ENCODE data around the gene THUMPD3.

Gene THUMPD3

DNA sequence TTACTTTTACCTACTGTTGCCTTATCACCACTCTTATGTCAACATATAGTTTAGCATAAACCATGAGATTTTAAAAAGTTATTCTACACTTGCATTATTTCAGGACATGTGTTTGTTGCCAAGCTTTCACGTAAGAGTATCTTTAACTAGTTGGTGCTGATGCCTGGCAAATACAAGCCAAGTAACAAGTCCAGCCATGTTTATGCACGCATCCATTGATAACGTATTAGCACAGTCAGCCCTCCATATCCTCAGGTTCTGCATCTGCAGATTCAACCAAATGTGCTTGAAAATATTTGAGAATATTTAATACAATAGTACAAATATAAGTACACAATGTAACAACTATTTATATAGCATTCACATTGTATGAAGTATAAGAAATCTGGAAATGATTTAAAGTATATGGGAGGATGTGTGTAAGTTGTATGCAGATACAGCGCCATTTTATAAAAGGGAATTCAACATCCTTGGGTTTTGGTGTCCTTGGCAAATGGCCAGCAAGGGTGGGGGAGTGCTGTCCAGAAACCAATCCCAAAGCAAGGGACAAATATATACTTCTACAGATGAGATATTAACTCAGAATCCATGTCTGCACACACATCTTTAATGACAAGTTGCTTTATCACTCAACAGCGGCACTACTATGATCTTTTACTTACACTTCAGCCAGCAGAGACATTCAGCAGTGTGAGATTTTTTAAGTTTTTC, 25.9 kb downstream of the THUMPD3 start:
- POLR2A ChIA-PET, result interaction anchor here (0.7 kb wide), 1 partner anchor 307 kb away, joined by 4 read pairs; no protein-coding TSS in a partner anchor
- no peak for DNase-seq (ENCODE audit: low read depth, low spot score)
- CTCF ChIA-PET, result no interaction called here

DNA sequence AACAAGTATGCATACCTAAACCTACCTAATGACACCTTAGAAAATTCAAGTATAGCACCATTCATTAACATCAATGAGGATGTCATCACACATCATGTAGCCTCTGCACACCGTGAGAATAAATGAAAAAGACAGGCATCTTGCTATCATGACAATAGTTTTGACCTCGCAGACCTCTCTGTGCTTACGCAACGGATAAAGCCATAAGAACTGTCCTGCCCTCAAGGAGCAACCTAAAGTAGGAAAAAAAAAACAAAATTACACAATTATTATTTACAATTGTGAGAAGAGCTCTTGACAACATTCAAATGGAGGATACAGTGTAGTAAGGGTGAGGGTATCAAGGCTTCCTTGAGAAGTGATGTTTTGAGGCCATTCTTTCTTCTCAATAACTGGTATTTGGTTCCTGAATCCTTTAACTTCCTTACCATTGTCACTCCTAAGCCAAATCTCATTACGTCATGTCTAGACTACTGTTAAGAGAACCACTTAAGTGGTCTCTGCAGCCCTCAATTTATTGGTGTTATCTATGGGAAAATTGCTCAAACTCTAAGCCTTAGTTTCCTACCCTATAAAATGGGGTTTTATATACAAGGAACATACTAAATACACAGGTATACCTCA, 27.5 kb downstream of the THUMPD3 start:
- POLR2A ChIA-PET, result no interaction called here
- DNase-seq (ENCODE audit: low read depth, low spot score), result no peak
- TF ChIP-seq, protein P1, sequence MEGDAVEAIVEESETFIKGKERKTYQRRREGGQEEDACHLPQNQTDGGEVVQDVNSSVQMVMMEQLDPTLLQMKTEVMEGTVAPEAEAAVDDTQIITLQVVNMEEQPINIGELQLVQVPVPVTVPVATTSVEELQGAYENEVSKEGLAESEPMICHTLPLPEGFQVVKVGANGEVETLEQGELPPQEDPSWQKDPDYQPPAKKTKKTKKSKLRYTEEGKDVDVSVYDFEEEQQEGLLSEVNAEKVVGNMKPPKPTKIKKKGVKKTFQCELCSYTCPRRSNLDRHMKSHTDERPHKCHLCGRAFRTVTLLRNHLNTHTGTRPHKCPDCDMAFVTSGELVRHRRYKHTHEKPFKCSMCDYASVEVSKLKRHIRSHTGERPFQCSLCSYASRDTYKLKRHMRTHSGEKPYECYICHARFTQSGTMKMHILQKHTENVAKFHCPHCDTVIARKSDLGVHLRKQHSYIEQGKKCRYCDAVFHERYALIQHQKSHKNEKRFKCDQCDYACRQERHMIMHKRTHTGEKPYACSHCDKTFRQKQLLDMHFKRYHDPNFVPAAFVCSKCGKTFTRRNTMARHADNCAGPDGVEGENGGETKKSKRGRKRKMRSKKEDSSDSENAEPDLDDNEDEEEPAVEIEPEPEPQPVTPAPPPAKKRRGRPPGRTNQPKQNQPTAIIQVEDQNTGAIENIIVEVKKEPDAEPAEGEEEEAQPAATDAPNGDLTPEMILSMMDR (IDR thresholded peaks at IDR 0.05; ENCODE audit: insufficient read depth, low read length, missing control alignments), result no peak
- no peak overlapping the region for H3K4me3 ChIP-seq (ENCODE audit: low read depth, low read length)
- CTCF ChIA-PET, result no interaction called here

More for the DNA sequence above, 25.9 kb downstream of the THUMPD3 start:
- TF ChIP-seq, protein P1 (IDR thresholded peaks at IDR 0.05; ENCODE audit: insufficient read depth, low read length, missing control alignments), result no peak
- H3K4me3 ChIP-seq (ENCODE audit: low read depth, low read length), result no peak overlapping the region

DNA sequence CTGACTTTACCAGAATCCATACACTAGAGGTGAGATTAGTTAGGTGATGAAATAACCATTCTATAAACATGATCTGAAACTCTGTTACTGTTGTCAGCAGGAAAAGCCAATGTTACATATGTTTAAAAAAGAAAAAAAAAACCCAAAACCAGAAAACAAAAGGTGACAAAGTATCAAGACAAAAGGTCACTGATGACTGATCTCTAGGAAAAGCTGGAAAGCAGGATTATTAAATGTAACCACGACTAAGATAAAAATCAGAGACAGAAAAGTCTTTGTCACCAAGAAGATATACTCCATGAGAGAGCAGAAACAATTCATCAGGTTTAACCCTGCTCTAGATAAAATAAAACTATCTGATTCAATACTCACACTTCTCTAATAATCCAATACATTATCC, 29.2 kb downstream of the THUMPD3 start:
- no peak for DNase-seq (ENCODE audit: low read depth, low spot score)
- POLR2A ChIA-PET, result interaction anchor here (0.8 kb wide), 1 partner anchor 9 kb away, joined by 3 read pairs; no protein-coding TSS in a partner anchor
- TF ChIP-seq, protein P1 (IDR thresholded peaks at IDR 0.05; ENCODE audit: insufficient read depth, low read length, missing control alignments), result no peak
- no peak overlapping the region for H3K4me3 ChIP-seq (ENCODE audit: low read depth, low read length)
- CTCF ChIA-PET, result no interaction called here

DNA sequence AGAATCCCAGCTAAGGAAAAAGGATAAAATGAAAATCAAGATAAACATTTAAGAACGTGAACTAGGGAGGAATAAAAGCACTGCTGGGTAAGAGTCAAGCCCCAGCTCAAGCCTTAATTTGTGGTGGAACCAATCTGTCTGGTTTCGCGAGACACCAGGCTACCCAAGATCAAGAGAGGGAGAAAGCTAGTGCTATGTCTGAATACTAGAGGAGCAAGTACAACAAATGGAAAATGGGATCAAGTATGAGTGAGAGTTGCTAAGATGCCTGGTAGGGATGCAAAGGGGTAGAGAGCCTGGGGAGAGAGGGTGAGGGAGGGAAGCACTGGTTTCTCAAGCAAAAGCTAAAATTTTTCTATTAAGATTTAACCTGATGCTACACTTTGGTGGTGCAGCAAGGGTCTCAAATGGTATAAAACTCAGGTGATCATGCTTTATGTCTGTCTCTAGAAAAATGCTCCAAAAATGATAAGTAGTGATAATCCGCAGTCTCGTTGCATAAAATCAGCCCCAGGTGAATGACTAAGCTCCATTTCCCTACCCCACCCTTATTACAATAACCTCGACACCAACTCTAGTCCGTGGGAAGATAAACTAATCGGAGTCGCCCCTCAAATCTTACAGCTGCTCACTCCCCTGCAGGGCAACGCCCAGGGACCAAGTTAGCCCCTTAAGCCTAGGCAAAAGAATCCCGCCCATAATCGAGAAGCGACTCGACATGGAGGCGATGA, 32.9 kb downstream of the THUMPD3 start:
- no peak for DNase-seq (ENCODE audit: low read depth, low spot score)
- CTCF ChIA-PET, result interaction anchor here (1.0 to 2.7 kb wide), 7 partner anchors 12 to 108 kb away, joined by 3 to 9 read pairs (median 3); partner anchors contain the start of gene THUMPD3
- TF ChIP-seq, protein P1 (IDR thresholded peaks at IDR 0.05; ENCODE audit: insufficient read depth, low read length, missing control alignments), result no peak
- POLR2A ChIA-PET, result interaction anchor here (0.9 to 4.6 kb wide), 10 partner anchors 9 to 33 kb away, joined by 3 to 29 read pairs (median 7); partner anchors contain the start of gene THUMPD3
- peak overlapping the region; percentile 75 for H3K4me3 ChIP-seq (ENCODE audit: low read depth, low read length)

DNA sequence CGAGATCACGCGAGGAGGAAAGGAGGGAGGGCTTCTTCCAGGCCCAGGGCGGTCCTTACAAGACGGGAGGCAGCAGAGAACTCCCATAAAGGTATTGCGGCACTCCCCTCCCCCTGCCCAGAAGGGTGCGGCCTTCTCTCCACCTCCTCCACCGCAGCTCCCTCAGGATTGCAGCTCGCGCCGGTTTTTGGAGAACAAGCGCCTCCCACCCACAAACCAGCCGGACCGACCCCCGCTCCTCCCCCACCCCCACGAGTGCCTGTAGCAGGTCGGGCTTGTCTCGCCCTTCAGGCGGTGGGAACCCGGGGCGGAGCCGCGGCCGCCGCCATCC, 33.4 kb downstream of the THUMPD3 start:
- POLR2A ChIA-PET, result interaction anchor here (0.6 to 4.6 kb wide), 22 partner anchors 9 to 354 kb away, joined by 3 to 29 read pairs (median 5); partner anchors contain the start of genes OGG1 and THUMPD3
- DNase-seq (ENCODE audit: low read depth, low spot score), result peak; percentile 89
- peak overlapping the region; percentile 75 for H3K4me3 ChIP-seq (ENCODE audit: low read depth, low read length)
- TF ChIP-seq, protein P1 (IDR thresholded peaks at IDR 0.05; ENCODE audit: insufficient read depth, low read length, missing control alignments), result no peak
- CTCF ChIA-PET, result interaction anchor here (0.5 to 2.7 kb wide), 6 partner anchors 13 to 747 kb away, joined by 3 to 9 read pairs (median 4); partner anchors contain the start of gene THUMPD3

Measured in AG04449 (cell line).